Stimulated activated CD4-positive, alpha-beta T cell treated with anti-CD3 and anti-CD28 coated beads, Interleukin-2, amount 100 ng/mL, for 4 hours (primary cell): ENCODE measurements around the gene TRIM63.

ENCODE experiments used
- DNase-seq: peaks from one replicate; pipeline ENCODE4 v3.0.0-alpha.2; 2020; ENCODE audit warnings: low read depth

TRIM63 gene

GRCh38 chr1:26034504-26035202, 32.8 kb downstream of the TRIM63 start:
- no peak for DNase-seq

DNA sequence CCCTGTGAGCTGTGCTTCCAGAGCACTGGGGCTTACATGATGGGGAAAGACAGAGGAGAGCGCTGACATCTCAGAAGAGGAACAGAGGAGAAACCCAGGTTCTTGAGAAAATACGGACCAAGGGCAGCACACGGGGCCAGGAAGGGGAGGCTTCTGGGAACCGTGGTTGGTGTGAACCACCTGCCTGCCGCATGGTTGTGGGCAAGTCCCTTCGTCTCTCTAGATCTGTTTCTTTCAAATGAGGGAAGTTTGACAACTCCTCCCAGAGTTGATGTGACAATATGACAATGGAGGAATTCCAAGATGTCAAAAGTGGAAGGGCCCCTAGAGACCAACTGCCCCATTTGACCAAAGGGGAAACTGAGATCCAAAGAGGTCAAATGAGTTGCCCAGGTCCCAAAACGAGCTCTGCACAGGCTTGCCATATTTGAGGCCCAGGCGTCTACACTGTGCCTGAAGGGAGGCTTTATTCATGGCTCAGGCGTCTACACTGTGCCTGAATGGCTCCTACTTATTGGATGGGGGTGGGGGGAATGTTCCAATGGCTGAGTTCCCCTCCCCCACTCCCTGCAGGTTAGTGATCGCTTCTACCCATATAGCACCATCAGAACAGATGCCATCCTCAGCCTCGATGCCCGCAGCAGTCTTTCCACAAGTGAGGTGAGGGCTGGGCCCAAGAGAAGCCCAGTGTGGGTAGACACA, 34.6 kb downstream of the TRIM63 start:
- no peak for DNase-seq

DNA sequence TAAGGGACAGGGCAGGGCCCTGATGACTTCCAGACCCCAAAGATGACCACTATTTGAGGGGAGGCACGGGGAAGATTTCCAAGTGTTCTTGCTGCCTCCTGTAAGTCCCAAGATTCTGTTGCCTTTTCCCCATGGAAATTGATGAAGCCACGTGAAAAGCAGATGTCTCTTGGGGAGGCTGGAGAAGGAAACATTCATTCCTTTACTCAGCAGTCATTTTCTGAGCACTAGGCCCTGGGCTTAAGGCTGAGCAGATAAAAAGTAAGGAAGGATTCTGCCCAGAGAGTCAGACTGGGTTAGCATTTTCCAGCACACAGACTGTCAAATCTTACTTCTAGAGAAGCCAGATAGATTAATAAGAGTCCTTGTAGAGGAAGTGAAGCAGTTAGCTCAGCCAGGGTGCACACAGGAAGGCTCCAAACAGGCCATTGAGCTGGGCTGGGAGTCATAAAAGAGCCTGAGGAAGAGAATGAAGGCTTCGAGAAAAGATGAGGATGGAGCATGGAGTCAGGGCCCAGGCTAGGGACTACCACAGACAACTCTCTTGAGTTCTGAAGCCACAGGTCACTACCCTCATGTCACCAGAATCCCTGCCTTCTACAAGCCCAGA, 35.7 kb downstream of the TRIM63 start:
- no peak for DNase-seq

- no peak for DNase-seq
Observed at GRCh38 chr1:26031196-26031595, 36.2 kb downstream of the TRIM63 start.

- DNase-seq, result no peak
Observed at GRCh38 chr1:26029864-26030481, 37.5 kb downstream of the TRIM63 start.

GRCh38 chr1:26029054-26029863, 38.2 kb downstream of the TRIM63 start:
- DNase-seq, result no peak

GRCh38 chr1:26028490-26028980, 38.9 kb downstream of the TRIM63 start:
- DNase-seq, result no peak

DNA sequence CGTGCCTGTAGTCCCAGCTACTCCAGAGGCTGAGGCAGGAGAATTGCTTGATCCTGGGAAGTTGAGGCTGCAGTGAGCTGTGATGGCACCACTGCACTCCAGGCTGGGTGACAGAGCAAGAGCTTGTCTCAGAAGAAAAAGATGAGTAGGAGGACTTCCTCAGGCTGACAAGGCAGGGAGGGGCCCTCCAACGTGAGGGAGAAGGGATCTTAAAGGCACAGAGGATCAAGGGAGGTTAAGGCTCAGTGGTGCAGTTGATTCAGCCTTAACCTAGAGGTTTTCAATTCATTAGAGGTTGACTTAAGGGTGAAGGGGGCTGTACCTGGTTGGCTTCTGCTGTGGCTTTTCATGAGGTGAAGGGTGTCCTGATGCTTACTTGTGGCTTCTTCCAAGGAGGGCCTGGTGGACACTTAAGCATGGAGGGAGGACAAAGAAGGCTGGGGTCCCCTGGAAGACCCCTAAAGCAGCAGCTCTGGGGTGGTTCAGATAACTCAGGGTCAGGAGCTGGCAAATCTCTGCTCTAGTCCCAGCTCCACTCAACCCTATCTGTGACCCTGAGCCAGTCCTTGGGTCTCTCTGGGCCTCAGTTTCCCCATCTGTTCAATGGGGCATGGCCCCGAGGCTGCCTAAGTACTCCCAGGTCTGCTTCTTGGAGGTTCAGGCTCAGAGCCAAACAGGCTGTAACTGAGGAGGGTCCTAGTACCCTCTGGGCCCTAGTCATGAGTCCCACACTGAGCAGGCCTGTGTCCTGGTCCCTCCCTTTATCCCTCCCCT, 39.5 kb downstream of the TRIM63 start:
- DNase-seq, result no peak

GRCh38 chr1:26025517-26025916, 41.9 kb downstream of the TRIM63 start:
- DNase-seq, result no peak

DNA sequence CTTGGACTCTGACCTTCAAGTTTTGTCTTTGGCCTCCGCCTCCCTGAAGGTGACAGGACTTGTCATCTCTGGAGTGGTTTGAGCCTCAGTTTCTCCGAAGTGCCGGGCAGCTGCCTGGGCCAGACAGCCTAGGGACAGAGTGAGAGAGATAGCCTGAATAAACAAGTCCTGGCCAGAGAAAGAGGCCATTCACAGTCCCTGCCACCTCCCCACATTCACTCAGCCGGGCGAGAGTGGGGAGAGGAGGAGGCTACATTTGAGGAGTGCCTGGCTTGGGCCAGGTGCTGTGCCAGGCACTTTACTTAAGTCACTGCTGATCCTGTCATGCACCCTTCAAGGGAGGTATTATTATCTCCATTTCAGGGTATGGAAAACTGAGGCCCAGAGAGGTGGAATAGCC, 42.4 kb downstream of the TRIM63 start:
- DNase-seq, result no peak

GRCh38 chr1:26023826-26024225, 43.6 kb downstream of the TRIM63 start:
- DNase-seq, result no peak

DNA sequence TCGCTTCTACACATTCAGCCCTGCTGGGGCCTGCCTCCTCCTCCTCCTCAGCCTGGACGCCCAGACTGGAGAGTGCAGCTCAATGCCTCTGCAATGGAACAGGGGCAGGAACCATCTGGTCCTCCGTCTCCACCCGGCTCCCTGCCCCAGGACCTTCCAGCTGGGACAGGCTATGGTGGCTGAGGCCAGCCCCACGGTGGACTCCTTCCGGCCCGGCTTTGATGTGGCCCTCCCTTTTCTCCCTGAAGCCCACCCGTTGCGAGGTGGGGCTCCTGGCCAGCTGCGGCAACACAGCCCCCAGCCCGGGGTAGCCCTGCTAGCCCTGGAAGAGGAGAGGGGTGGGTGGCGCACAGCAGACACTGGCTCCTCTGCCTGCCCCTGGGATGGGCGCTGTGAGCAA, 44.4 kb downstream of the TRIM63 start:
- no peak for DNase-seq

GRCh38 chr1:26022404-26022779, 45.0 kb downstream of the TRIM63 start:
- DNase-seq, result no peak

GRCh38 chr1:26021647-26022403, 45.6 kb downstream of the TRIM63 start, which contains the start of gene EXTL1:
EXTL1 (plus strand) TSS chr1:26021775; CDS start chr1:26022647, 872 bp downstream.
- DNase-seq, result no peak

GRCh38 chr1:26020941-26021646, 46.3 kb downstream of the TRIM63 start:
- no peak for DNase-seq

- DNase-seq, result no peak
Observed at GRCh38 chr1:26020330-26020768, 47.1 kb downstream of the TRIM63 start.

DNA sequence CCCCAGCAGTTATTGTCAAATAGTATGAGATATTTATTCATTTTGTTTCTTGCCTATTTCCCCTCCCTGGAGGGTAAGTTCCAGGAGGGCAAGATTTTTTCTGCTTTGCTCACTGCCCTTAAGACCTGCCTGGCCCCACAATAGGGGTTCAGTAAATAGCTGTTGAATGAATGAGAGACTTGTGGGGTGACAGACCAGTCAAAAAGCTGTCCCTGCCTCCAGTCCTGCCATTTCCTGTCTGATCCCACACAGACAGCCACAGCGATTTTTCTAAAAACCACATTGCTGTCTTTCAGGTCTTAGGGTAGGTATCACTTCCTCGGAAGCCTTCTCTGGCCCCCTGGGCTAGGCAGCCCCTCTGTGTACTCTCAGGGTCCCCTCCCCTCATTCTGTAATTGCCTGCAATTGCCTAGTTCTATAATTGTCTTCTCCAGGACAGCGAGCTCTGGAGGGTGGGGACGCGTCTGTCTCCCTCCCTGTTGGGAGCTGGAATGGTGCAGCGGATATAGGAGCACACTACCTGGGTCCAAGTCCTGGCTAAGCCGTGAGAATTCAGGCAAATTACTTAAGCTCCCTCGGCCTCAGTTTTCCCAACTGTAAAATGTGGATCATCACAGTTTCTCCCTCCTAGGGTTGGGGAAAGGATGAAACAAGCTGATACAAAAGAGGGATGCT, 47.7 kb downstream of the TRIM63 start:
- no peak for DNase-seq

GRCh38 chr1:26017606-26018005, 49.8 kb downstream of the TRIM63 start:
- no peak for DNase-seq

GRCh38 chr1:26016953-26017545, 50.4 kb downstream of the TRIM63 start:
- no peak for DNase-seq
